Measurements from ENCODE around the gene TSC22D1. TPM values are rescaled to one million over a fixed set of nuclear protein-coding genes. Genes with fewer than 3 reads are reported as not detected.

TSC22D1 gene
- total and polyA plus RNA-seq, 12 donors, result 28.5 to 113 (median 59.8) TPM

DNA sequence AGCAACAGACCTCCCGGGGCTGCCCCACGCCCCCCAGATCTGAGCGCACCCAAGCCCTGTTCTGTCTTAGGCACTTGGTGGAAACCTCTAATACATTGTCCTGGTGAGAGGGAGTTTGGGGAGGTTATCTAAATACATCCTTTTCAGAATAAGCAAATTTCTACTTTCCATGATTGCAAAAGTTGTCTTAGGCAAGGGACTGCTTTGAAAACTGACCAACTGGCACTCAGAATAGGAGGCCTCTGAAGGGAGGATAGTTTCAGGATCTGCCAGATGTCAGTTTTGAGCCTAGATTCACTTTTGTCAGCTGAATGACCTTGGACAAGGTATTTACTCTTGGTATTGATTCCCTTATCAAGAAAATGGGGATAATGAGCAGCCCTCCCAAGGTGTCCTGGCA is 190.7 kb downstream of the TSC22D1 start:
- Histone ChIP-seq H3K9me3 (replicated peaks in 1 of 3) (no peaks in the 10 kb centered on the region), H3K27ac (no peak overlapping the region), H3K36me3 (replicated peaks in 1 of 2) (no peaks in the 10 kb centered on the region), H3K4me1 (replicated peaks in 1 of 2) (no peaks in the 10 kb centered on the region), H3K27me3 (no peaks in the 10 kb centered on the region), H3K4me3 (no peak overlapping the region)
- TF ChIP-seq, protein P1, sequence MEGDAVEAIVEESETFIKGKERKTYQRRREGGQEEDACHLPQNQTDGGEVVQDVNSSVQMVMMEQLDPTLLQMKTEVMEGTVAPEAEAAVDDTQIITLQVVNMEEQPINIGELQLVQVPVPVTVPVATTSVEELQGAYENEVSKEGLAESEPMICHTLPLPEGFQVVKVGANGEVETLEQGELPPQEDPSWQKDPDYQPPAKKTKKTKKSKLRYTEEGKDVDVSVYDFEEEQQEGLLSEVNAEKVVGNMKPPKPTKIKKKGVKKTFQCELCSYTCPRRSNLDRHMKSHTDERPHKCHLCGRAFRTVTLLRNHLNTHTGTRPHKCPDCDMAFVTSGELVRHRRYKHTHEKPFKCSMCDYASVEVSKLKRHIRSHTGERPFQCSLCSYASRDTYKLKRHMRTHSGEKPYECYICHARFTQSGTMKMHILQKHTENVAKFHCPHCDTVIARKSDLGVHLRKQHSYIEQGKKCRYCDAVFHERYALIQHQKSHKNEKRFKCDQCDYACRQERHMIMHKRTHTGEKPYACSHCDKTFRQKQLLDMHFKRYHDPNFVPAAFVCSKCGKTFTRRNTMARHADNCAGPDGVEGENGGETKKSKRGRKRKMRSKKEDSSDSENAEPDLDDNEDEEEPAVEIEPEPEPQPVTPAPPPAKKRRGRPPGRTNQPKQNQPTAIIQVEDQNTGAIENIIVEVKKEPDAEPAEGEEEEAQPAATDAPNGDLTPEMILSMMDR (IDR thresholded peaks at IDR 0.05), result no peak
- no peak for TF ChIP-seq POLR2A (IDR thresholded peaks at IDR 0.05)
- no peak for DNase-seq
- WGBS, 4 donors, result 93 to 98% (median 96%) methylated on average over 3 of the region's 3 CpGs
- intact Hi-C loops (cut with DNase I), result no loop called here

DNA sequence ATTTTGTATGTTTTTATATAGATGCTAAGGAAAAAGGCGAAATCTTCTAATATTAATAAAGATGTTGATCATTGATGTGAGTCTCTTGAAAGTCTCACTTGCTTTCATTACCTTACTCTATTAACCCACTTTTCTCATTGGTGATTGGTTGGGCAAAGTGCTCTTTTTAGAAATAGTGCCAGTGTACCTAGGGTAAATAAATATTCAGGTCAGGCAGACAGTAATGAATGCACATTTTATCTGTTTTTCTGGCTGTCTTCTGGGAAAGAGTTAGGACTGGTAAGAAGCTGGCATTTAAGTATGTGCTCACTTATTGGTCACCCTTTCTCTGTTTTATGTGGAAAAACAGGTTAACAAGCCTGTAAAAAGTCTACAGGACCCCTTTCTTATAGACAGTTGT is 191.4 kb downstream of the TSC22D1 start:
- Histone ChIP-seq H3K9me3 (replicated peaks in 1 of 3) (no peaks in the 10 kb centered on the region), H3K4me3 (no peak overlapping the region), H3K27ac (no peak overlapping the region), H3K4me1 (replicated peaks in 1 of 2) (no peaks in the 10 kb centered on the region), H3K27me3 (no peaks in the 10 kb centered on the region), H3K36me3 (replicated peaks in 1 of 2) (no peaks in the 10 kb centered on the region)
- TF ChIP-seq, protein P1 (IDR thresholded peaks at IDR 0.05), result no peak
- TF ChIP-seq POLR2A (IDR thresholded peaks at IDR 0.05), result no peak
- WGBS, 4 donors, result 91 to 94% (median 94%) methylated on average over 1 of the region's 1 CpG
- no peak for DNase-seq
- intact Hi-C loops (cut with DNase I), result no loop called here

DNA sequence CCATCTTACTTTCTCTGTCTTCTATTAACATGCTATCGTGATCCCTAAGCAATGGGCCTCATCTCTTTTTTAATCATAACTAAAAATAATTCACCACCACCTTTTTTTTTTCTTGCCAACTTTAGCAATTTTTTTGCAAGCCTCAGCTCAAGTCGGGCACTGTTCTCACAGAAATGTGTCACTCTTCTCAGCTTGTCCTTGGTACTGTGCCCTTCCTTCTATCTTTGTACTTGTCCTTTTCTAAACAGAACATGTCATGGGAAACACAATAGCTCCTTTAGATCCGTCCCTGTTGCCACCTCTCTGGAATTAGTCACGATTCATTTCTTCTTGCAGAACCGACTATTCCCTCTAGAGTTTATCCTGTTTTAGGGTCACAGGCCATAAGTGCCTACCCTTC is 192.2 kb downstream of the TSC22D1 start:
- no peaks in the 10 kb centered on the region for H3K36me3 ChIP-seq (replicated peaks in 1 of 2)
- no peaks in the 10 kb centered on the region for H3K27me3 ChIP-seq
- no peaks in the 10 kb centered on the region for H3K4me1 ChIP-seq (replicated peaks in 1 of 2)
- no peak for DNase-seq
- 51 to 56% (median 52%) methylated on average over 5 of the region's 5 CpGs for WGBS, 4 donors
- no peaks in the 10 kb centered on the region for H3K9me3 ChIP-seq (replicated peaks in 1 of 3)
- intact Hi-C loops (cut with DNase I), result no loop called here
- H3K4me3 ChIP-seq, result no peak overlapping the region
- no peak overlapping the region for H3K27ac ChIP-seq
- no peak for TF ChIP-seq POLR2A (IDR thresholded peaks at IDR 0.05)

DNA sequence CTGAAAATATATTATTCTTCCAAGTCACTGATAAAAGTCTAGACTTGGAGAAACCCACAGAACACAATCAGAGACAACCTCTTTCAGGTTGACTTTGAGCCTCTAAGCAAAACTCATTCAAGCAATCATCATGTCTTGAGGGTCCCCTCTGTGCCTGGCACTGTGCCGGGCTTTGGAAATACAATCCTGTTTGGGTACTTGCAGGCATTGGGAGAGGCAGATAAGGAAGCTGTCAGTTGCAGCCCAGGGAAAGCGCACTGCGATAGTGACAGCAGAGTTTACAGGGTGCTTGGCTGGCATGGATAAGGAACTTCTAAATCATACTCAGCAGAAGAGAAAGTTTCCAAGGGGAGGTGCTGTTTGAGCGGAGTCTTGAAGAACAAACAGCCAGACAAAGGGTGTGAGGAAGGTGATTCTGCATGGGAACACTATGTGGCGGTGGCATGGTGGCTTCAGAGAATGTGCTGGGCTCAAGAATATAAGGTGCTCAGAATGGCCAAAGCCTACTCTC is 193.4 kb downstream of the TSC22D1 start:
- DNase-seq, result peak in 1 of 7 donors; percentile 12
- WGBS, 4 donors, result 70 to 81% (median 78%) methylated on average over 5 of the region's 5 CpGs
- Histone ChIP-seq H3K36me3 (replicated peaks in 1 of 2) (no peaks in the 10 kb centered on the region), H3K27me3 (no peaks in the 10 kb centered on the region), H3K4me1 (replicated peaks in 1 of 2) (no peaks in the 10 kb centered on the region), H3K9me3 (replicated peaks in 1 of 3) (no peaks in the 10 kb centered on the region), H3K27ac (no peak overlapping the region), H3K4me3 (no peak overlapping the region)
- TF ChIP-seq, protein P1 (IDR thresholded peaks at IDR 0.05), result no peak
- TF ChIP-seq POLR2A (IDR thresholded peaks at IDR 0.05), result no peak
- intact Hi-C loops (cut with DNase I), result no loop called here

Other genes starting within 250 kb of the TSC22D1 start
- gene SERP2, start 202.5 kb downstream of the TSC22D1 start, total RNA-seq, result 10 to 100 TPM in 1 of 9 donors, 1 to 10 TPM in 8; 2.6 to 11.3 (median 4.0) TPM
- 1 to 10 TPM; 4.4 to 8.8 (median 7.4) TPM for gene SERP2, start 202.5 kb downstream of the TSC22D1 start, polyA plus RNA-seq